HEK293 (cell line): ENCODE measurements around the gene ZNRF2.

Experiments used
- ZBTB8A ChIP-seq: fragments of 450-650 bp; formaldehyde crosslinking; IDR thresholded peaks from 2 replicates; pipeline ENCODE4 v1.5.1; 2016; ENCODE audit warnings: missing biosample characterization, missing genetic modification characterization
- ZNF175 ChIP-seq: fragments of 450-650 bp; formaldehyde crosslinking; IDR thresholded peaks from 2 replicates; pipeline ENCODE4 v1.5.1; 2016; ENCODE audit warnings: missing biosample characterization, missing genetic modification characterization
- ZNF274 ChIP-seq, 2 experiments: fragments of 200-500 bp in 1 of 2; fragments of 450-650 bp in 1 of 2; sonication (Bioruptor generic) in 1 of 2; formaldehyde crosslinking in 1 of 2; IDR thresholded peaks; 2 replicates each; pipeline versions ENCODE4 v1.5.1 to v1.6.1; 2014 to 2016; ENCODE audit warnings: borderline replicate concordance in 1 of 2, inconsistent platforms in 1 of 2, low read length in 1 of 2, missing biosample characterization in 1 of 2, missing genetic modification characterization in 1 of 2
- ZNF76 ChIP-seq: fragments of 450-650 bp; formaldehyde crosslinking; IDR thresholded peaks from 2 replicates; pipeline ENCODE4; 2016; ENCODE audit warnings: low read depth, missing biosample characterization, missing genetic modification characterization, borderline replicate concordance
- ZNF777 ChIP-seq: fragments of 450-650 bp; formaldehyde crosslinking; IDR thresholded peaks from 2 replicates; pipeline ENCODE4 v1.5.1; 2017; ENCODE audit warnings: missing biosample characterization, missing genetic modification characterization, borderline replicate concordance

DNA sequence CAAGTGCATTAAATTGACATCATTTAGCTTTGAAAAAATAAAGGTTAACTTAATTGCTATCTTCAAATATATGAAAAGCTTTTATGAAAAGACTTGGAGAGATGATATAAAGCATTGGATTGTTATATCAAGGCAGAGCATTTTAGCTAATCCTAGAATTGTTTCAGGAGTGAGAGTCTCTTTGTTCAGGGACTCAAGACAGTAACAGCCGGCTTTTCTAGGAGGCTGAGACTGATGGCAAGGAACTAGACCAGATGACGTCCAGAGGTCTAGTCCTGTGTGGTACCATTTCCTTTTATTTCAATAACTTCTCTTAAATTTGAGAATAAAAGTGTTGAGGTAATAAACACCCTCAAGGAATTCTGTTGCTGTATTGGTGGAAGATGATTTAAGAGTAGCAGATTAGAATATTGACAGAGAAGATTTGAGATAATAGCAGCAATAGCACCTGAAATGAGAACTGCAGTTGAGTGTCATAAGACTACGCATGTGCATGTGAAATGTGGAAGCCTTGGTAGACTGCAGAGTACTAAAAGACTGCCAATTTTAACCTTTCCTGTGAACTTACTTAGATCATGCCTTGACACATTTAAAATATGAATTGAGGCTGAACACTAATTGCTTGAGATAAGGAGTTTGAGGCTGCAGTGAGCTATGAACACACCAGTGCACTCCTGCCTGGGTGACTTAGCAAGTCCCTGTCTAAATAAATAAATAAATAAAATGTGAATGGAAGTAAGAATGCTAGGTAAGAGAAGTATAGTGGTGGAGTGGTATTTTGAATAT, 79.6 kb downstream of the ZNRF2 start:
- TF ChIP-seq ZNF777 (tag by site-specific recombination), result no peak
- no peak for TF ChIP-seq ZBTB8A (tag by site-specific recombination)
- no peak for TF ChIP-seq ZNF274 (IDR thresholded peaks at IDR 0.05; ENCODE audit: low read length)
- no peak for TF ChIP-seq ZNF274 (tag by site-specific recombination; IDR thresholded peaks at IDR 0.05; ENCODE audit: borderline replicate concordance)
- no peak for TF ChIP-seq ZNF175
- no peak for TF ChIP-seq ZNF76 (tag by site-specific recombination)
